Endothelial cell of umbilical vein (primary cell): ENCODE results near the gene SEC11A. TPM values are rescaled to one million over a fixed set of nuclear protein-coding genes. Genes with fewer than 3 reads are reported as not detected.

ENCODE experiments used
- BruUV-seq: library from RNA; stranded (reverse); fragments of 400-500 nt; replicated peaks from 2 replicates; lab custom pipeline; 2021; lab: Mats Ljungman, UMichigan
- CTCF ChIA-PET: fragments of 300-600, 350-600 bp; sonication (Branson Sonifier 250); formaldehyde crosslinking; loops from one replicate; lab custom pipeline; 2021; ENCODE audit warnings: antibody characterized with exemption, inconsistent platforms; lab: Charles Lee
- POLR2A ChIA-PET: fragments of 300-600, 350-600 bp; sonication (Branson Sonifier 250); formaldehyde crosslinking; loops from one replicate; lab custom pipeline; 2021; ENCODE audit warnings: antibody characterized with exemption, inconsistent platforms; lab: Charles Lee
- DNase-seq: peaks from one replicate; pipeline ENCODE4 v3.0.0-alpha.2; 2011; ENCODE audit warnings: low read depth, low spot score
- FAIRE-seq: peaks from 2 replicates; lab custom pipeline; 2011; peaks lifted over from hg19 to GRCh38; lab: Jason Lieb, UNC
- H2AFZ ChIP-seq: 2 replicates; pipeline ENCODE4 v1.6.0; 2012; ENCODE audit warnings: low read depth, low read length, control low read depth, inconsistent platforms
- H3K27ac ChIP-seq: 2 replicates; pipeline ENCODE4 v1.5.1; 2011; ENCODE audit warnings: low read depth, mild to moderate bottlenecking, control low read depth, low read length, moderate library complexity; ENCODE audit not compliant: insufficient read depth
- H3K27me3 ChIP-seq, 2 experiments: 2 replicates each; pipeline versions ENCODE4 v1.6.0 to v1.6.1; 2011; ENCODE audit warnings: low read length in 2 of 2, mixed read lengths in 1 of 2; ENCODE audit not compliant: control insufficient read depth in 2 of 2, insufficient read depth in 2 of 2
- H3K36me3 ChIP-seq, 2 experiments: 2 replicates in 1 of 2; 3 replicates in 1 of 2; pipeline ENCODE4 v1.5.1; 2011; ENCODE audit warnings: low read length in 2 of 2, mild to moderate bottlenecking in 1 of 2, moderate library complexity in 1 of 2; ENCODE audit not compliant: control insufficient read depth in 2 of 2, insufficient read depth in 2 of 2; ENCODE audit errors: extremely low read depth in 1 of 2
- H3K4me1 ChIP-seq: 3 replicates; pipeline ENCODE4 v1.5.1; 2011; ENCODE audit warnings: mild to moderate bottlenecking, low read length; ENCODE audit not compliant: control insufficient read depth, insufficient read depth; ENCODE audit errors: extremely low read depth
- H3K4me2 ChIP-seq: 2 replicates; pipeline ENCODE4 v1.6.1; 2011; ENCODE audit warnings: low read length, control low read depth, mixed read lengths; ENCODE audit not compliant: insufficient read depth
- H3K4me3 ChIP-seq, 3 experiments: fragments of 200-600 bp in 1 of 3; sonication (generic), shearing (Covaris generic) in 1 of 3; replicated peaks in 1 of 3; 2 replicates each; pipeline ENCODE4 v1.5.1; 2011 to 2016; ENCODE audit warnings: control low read depth in 3 of 3, low read length in 3 of 3, mild to moderate bottlenecking in 2 of 3, inconsistent platforms in 1 of 3, low read depth in 1 of 3, moderate library complexity in 1 of 3; ENCODE audit not compliant: insufficient read depth in 1 of 3
- H3K79me2 ChIP-seq: 2 replicates; pipeline ENCODE4 v1.6.0; 2012; ENCODE audit warnings: low read length, inconsistent platforms; ENCODE audit not compliant: control insufficient read depth, insufficient read depth
- H3K9ac ChIP-seq: replicated peaks from 2 replicates; pipeline ENCODE3; 2011; ENCODE audit warnings: low read length, control low read depth; ENCODE audit not compliant: insufficient read depth; ENCODE audit errors: extremely low read depth
- H3K9me1 ChIP-seq: replicated peaks from 3 replicates; pipeline ENCODE4 v1.6.0; 2011; ENCODE audit warnings: mild to moderate bottlenecking, low read length; ENCODE audit not compliant: control insufficient read depth, insufficient read depth; ENCODE audit errors: extremely low read depth
- H3K9me3 ChIP-seq: replicated peaks from 2 replicates; pipeline ENCODE4 v1.5.1; 2012; ENCODE audit warnings: low read length, inconsistent platforms; ENCODE audit not compliant: control insufficient read depth, insufficient read depth
- H4K20me1 ChIP-seq: replicated peaks from 2 replicates; pipeline ENCODE3; 2011; ENCODE audit warnings: mild to moderate bottlenecking, low read length; ENCODE audit not compliant: control insufficient read depth, insufficient read depth; ENCODE audit errors: extremely low read depth
- CTCF ChIP-seq, 2 donors: IDR thresholded peaks; 1 replicate in 1 of 2; 2 replicates in 1 of 2; pipeline ENCODE4 v1.5.1; 2011; ENCODE audit warnings: low read length in 2 of 2, mild to moderate bottlenecking in 2 of 2, moderate library complexity in 2 of 2, control low read depth in 1 of 2, inconsistent platforms in 1 of 2, low read depth in 1 of 2; ENCODE audit not compliant: insufficient read depth in 1 of 2; ENCODE audit errors: extremely low read depth in 1 of 2
- EZH2 ChIP-seq: IDR thresholded peaks from 2 replicates; pipeline ENCODE4 v1.6.1; 2012; ENCODE audit warnings: borderline replicate concordance, low read depth, mild to moderate bottlenecking, moderate library complexity, low read length, inconsistent platforms; ENCODE audit not compliant: severe bottlenecking
- FOS ChIP-seq: IDR thresholded peaks from 2 replicates; pipeline ENCODE4 v1.6.1; 2011; ENCODE audit warnings: mild to moderate bottlenecking, low read length, moderate library complexity, borderline replicate concordance; ENCODE audit not compliant: insufficient read depth
- GATA2 ChIP-seq: IDR thresholded peaks from 2 replicates; pipeline ENCODE4 v1.7.0; 2011; ENCODE audit warnings: low read depth, mild to moderate bottlenecking, moderate library complexity, mixed read lengths, low read length; ENCODE audit not compliant: insufficient read length, insufficient read depth
- JUN ChIP-seq: IDR thresholded peaks from 2 replicates; pipeline ENCODE4 v1.6.1; 2011; ENCODE audit warnings: borderline replicate concordance, low read depth; ENCODE audit not compliant: insufficient read length, insufficient read depth
- MAX ChIP-seq: IDR thresholded peaks from 2 replicates; pipeline ENCODE4 v1.6.1; 2011; ENCODE audit not compliant: insufficient read depth, insufficient read length
- MYC ChIP-seq: IDR thresholded peaks from one replicate; pipeline ENCODE4 v1.6.1; 2011; ENCODE audit warnings: mild to moderate bottlenecking, low read depth, low read length
- POLR2A ChIP-seq: IDR thresholded peaks from 2 replicates; pipeline ENCODE4 v1.6.1; 2012; ENCODE audit warnings: low read depth, mild to moderate bottlenecking, control low read depth, low read length
- POLR2AphosphoS5 ChIP-seq: IDR thresholded peaks from 2 replicates; pipeline ENCODE4 v1.6.1; 2012; ENCODE audit warnings: low read depth, mild to moderate bottlenecking, control low read depth, low read length, moderate library complexity; ENCODE audit not compliant: insufficient read depth
- dilution Hi-C: fragments of 300-500 bp; cut with MboI; formaldehyde crosslinking; loops from one replicate; pipeline ENCODE4 v1.15.0; 2019; ENCODE audit warnings: low sequenced_read_pairs; ENCODE audit not compliant: extremely low pct_ligation_motif_present
- intact Hi-C: fragments of 100-400 bp; cut with micrococcal nuclease; formaldehyde crosslinking; loops from one replicate; pipeline ENCODE4 v1.10.0; 2022
- polyA plus RNA-seq, 4 experiments: library from polyadenylated mRNA; depleted of rRNA in 3 of 4; stranded (reverse) in 3 of 4; unstranded in 1 of 4; fragments of >200 nt; gene quantifications; 2 replicates each; pipeline versions ENCODE4 v1.2.1 to v1.2.3, GENCODE V29; 2011 to 2012; ENCODE audit warnings: missing spikeins in 1 of 4
- total RNA-seq: library from RNA; stranded (reverse); gene quantifications from 2 replicates; pipeline ENCODE4 v1.2.3, GENCODE V29; 2021

The SEC11A gene
- total and polyA plus RNA-seq, 2 donors (not counting 3 experiments of a cell fraction or from before 2014, with no cell fraction given), result 189 to 204 TPM

- peak overlapping the region; percentile 10 to 66 (median 44) for H3K4me3 ChIP-seq
- ChIA-PET POLR2A (no interaction called here), CTCF (interaction anchor here (0.6 to 4.7 kb wide), 4 partner anchors 20 to 387 kb away, joined by 3 to 25 read pairs (median 6); partner anchors contain the start of gene WDR73)
- no peaks in the 10 kb centered on the region for H4K20me1 ChIP-seq
- TF ChIP-seq POLR2A (no peak), CTCF (IDR thresholded peaks at IDR 0.05; ENCODE audit: extremely low read depth in 1 of 2, insufficient read depth in 1 of 2, low read depth in 1 of 2, low read length in 2 of 2) (no peak), MYC (no peak), MAX (no peak), JUN (no peak), EZH2 (no peak), GATA2 (no peak), POLR2AphosphoS5 (no peak), FOS (no peak)
- peaks cover 0 to 2% of the 10 kb centered on the region in 2 experiments for H3K36me3 ChIP-seq
- peaks cover 12% of the 10 kb centered on the region for H3K79me2 ChIP-seq
- peaks cover 26% of the 10 kb centered on the region for H3K4me1 ChIP-seq
- H3K9me1 ChIP-seq, result no peaks in the 10 kb centered on the region
- H2AFZ ChIP-seq, result peak overlapping the region; percentile 51
- BruUV-seq, result no TSS peak
- H3K4me2 ChIP-seq, result peak overlapping the region; percentile 90
- intact Hi-C loops (no loop called here), dilution Hi-C loops (no loop called here)
- peak overlapping the region; percentile 67 for H3K9ac ChIP-seq
- H3K9me3 ChIP-seq, result no peaks in the 10 kb centered on the region
- H3K27me3 ChIP-seq, result no peaks in the 10 kb centered on the region
- FAIRE-seq (no peak), DNase-seq (no peak)
- peak overlapping the region; percentile 12 for H3K27ac ChIP-seq
Observed at GRCh38 chr15:84634228-84634837, 81.6 kb downstream of the SEC11A start.
